Forelimb muscle (tissue), 1 donor: ENCODE data around the gene ARHGEF4. TPM values are rescaled to one million over a fixed set of nuclear protein-coding genes. Genes with fewer than 3 reads are reported as not detected.
"Not testable (repeated sequence)": the region's sequence is repeated elsewhere in the genome, so short reads cannot be mapped to it uniquely, and the experiment has no call there.

Source experiments
- DNase-seq: peaks from one replicate; pipeline ENCODE4 v3.0.0-alpha.2; 2013; ENCODE audit warnings: low read depth
- polyA plus RNA-seq: library from polyadenylated mRNA; unstranded; fragments of 120-200 nt; gene quantifications from one replicate; pipeline ENCODE4 v1.2.1, GENCODE V29; 2013; ENCODE audit not compliant: insufficient read length

The ARHGEF4 gene
- polyA plus RNA-seq, 1 donor = 11.3 TPM

GRCh38 chr2:131077966-131078365 lies 241.3 kb downstream of the ARHGEF4 start:
- no peak for DNase-seq

GRCh38 chr2:131079931-131080330 lies 243.2 kb downstream of the ARHGEF4 start:
- not testable (repeated sequence) for DNase-seq

- no peak for DNase-seq
Observed at GRCh38 chr2:131081190-131081589, 244.5 kb downstream of the ARHGEF4 start.

GRCh38 chr2:131085646-131086045 lies 248.9 kb downstream of the ARHGEF4 start:
- DNase-seq = no peak

- no peak for DNase-seq
Observed at GRCh38 chr2:131092458-131093005, 255.8 kb downstream of the ARHGEF4 start.

- DNase-seq = peak; percentile 84
Observed at GRCh38 chr2:131093006-131093695, 256.4 kb downstream of the ARHGEF4 start, which contains the start of gene FAM168B. Gene FAM168B (minus strand): TSS chr2:131093460. CDS start chr2:131082646, 10,814 bp downstream.

GRCh38 chr2:131093696-131094462 lies 257.2 kb downstream of the ARHGEF4 start:
- DNase-seq = no peak

- DNase-seq = no peak
Observed at GRCh38 chr2:131094463-131095281, 258.0 kb downstream of the ARHGEF4 start.

Other genes with a start within 250 kb of the ARHGEF4 start
- gene CFC1, start 237.3 kb upstream of the ARHGEF4 start, polyA plus RNA-seq = not detected
- gene POTEJ, start 225.5 kb upstream of the ARHGEF4 start, polyA plus RNA-seq = 0.06 TPM
- not detected for gene GPR148, start 107.8 kb upstream of the ARHGEF4 start, polyA plus RNA-seq
- gene AMER3, start 81.4 kb upstream of the ARHGEF4 start, polyA plus RNA-seq = not detected